Transverse colon (tissue), 4 donors: Measurements from ENCODE around the gene TRPM3. TPM values are rescaled to one million over a fixed set of nuclear protein-coding genes. Genes with fewer than 3 reads are reported as not detected.

Experiments
- DNase-seq: peaks from one replicate; pipeline ENCODE4 v3.0.0-alpha.2; 2019
- H3K27ac ChIP-seq, 4 donors: fragments of 200-600 bp; sonication (generic); 2 replicates each; pipeline ENCODE4 v1.5.1; 2016 to 2018; ENCODE audit warnings: inconsistent platforms in 4 of 4
- H3K27me3 ChIP-seq: fragments of 200-600 bp; sonication (generic); 2 replicates; pipeline ENCODE4 v1.5.1; 2017; ENCODE audit warnings: inconsistent platforms
- H3K36me3 ChIP-seq, 4 donors: fragments of 200-600 bp; sonication (generic); 2 replicates each; pipeline ENCODE4 v1.5.1; 2017 to 2019; ENCODE audit warnings: inconsistent platforms in 4 of 4
- H3K4me1 ChIP-seq, 4 donors: fragments of 200-600 bp; sonication (generic); 2 replicates each; pipeline ENCODE4 v1.5.1; 2017 to 2020; ENCODE audit warnings: inconsistent platforms in 4 of 4
- H3K4me3 ChIP-seq, 4 donors: fragments of 200-600 bp; sonication (generic); 1 replicate in 1 of 4; 2 replicates in 3 of 4; pipeline versions ENCODE4 v1.5.1 to v1.6.1; 2017 to 2019; ENCODE audit warnings: inconsistent platforms in 4 of 4
- H3K9me3 ChIP-seq, 2 donors: fragments of 200-600 bp; sonication (generic); 2 replicates each; pipeline ENCODE4 v1.5.1; 2017 to 2019; ENCODE audit warnings: inconsistent platforms in 2 of 2
- EP300 ChIP-seq: sonication (generic); formaldehyde crosslinking; IDR thresholded peaks from one replicate; pipeline ENCODE4 v1.6.1; 2017; ENCODE audit warnings: antibody characterized with exemption, low read depth
- POLR2A ChIP-seq: fragments of 450-650 bp; IDR thresholded peaks from one replicate; pipeline ENCODE4 v1.6.1; 2016; ENCODE audit warnings: antibody characterized with exemption, mild to moderate bottlenecking, moderate library complexity
- POLR2AphosphoS5 ChIP-seq, 3 donors: sonication (generic); formaldehyde crosslinking; IDR thresholded peaks; one replicate each; pipeline ENCODE4 v1.6.1; 2016; ENCODE audit warnings: antibody characterized with exemption in 3 of 3
- WGBS, 2 donors: methylation state at CpG; one replicate each; pipeline ENCODE4 v1.1.5; 2018; ENCODE audit warnings: low coverage in 1 of 2; 5-methylcytosine and 5-hydroxymethylcytosine counted together
- in situ Hi-C, 4 donors: fragments of 200-750 bp; cut with MboI; loops; one replicate each; pipeline versions ENCODE4 v1.15.0 to v1.15.1; 2017; ENCODE audit warnings: low sequenced_read_pairs in 3 of 4, low pct_ligation_motif_present in 1 of 4, low pct_unique_long_range_greater_than_20kb in 1 of 4
- intact Hi-C: fragments of 100-400 bp; cut with DNase I; formaldehyde crosslinking; loops from one replicate; pipeline ENCODE4 v1.15.1; 2023; ENCODE audit warnings: low total_unique reads
- total RNA-seq, 4 donors: library from RNA; depleted of rRNA; stranded (reverse); fragments of >200 nt; gene quantifications; one replicate each; pipeline ENCODE4 v1.1.0, GENCODE V29; 2016
- TF ChIP-seq, protein P1 (sequence below), 5 experiments: fragments of 200-600 bp in 3 of 5; fragments of 450-650 bp in 2 of 5; sonication (generic) in 3 of 5; IDR thresholded peaks; 1 replicate in 2 of 5; 2 replicates in 3 of 5; pipeline ENCODE4 v1.5.1; 2016 to 2017; ENCODE audit warnings: antibody characterized with exemption in 5 of 5, inconsistent platforms in 3 of 5, mild to moderate bottlenecking in 2 of 5, moderate library complexity in 1 of 5

TRPM3 gene
- total RNA-seq, 4 donors from 2014 or later: 0.16 to 1.2 (median 0.32) TPM

DNA sequence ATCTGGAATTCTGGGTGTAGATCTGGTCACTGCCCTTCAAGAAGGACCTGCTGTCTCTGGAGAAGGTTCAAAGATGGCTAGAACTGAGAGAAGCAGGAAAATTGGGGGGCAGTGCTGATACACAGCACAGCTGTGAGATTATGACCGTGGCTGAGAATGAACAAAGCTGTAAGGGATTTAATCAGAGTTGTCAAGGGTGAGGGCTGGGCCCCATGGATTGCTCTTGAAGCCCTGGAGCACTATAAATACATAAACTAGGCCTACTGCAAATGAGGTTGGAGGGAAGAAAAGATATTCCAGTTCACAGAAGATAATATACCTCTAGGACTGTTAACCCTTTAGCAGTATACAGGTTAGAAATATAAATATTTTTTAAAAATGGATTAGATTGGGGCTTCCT, 620.6 kb downstream of the TRPM3 start:
- TF ChIP-seq POLR2A (no peak), EP300 (no peak), POLR2AphosphoS5 (IDR thresholded peaks at IDR 0.05) (no peak)
- TF ChIP-seq, protein P1, sequence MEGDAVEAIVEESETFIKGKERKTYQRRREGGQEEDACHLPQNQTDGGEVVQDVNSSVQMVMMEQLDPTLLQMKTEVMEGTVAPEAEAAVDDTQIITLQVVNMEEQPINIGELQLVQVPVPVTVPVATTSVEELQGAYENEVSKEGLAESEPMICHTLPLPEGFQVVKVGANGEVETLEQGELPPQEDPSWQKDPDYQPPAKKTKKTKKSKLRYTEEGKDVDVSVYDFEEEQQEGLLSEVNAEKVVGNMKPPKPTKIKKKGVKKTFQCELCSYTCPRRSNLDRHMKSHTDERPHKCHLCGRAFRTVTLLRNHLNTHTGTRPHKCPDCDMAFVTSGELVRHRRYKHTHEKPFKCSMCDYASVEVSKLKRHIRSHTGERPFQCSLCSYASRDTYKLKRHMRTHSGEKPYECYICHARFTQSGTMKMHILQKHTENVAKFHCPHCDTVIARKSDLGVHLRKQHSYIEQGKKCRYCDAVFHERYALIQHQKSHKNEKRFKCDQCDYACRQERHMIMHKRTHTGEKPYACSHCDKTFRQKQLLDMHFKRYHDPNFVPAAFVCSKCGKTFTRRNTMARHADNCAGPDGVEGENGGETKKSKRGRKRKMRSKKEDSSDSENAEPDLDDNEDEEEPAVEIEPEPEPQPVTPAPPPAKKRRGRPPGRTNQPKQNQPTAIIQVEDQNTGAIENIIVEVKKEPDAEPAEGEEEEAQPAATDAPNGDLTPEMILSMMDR (IDR thresholded peaks at IDR 0.05): no peak
- H3K4me1 ChIP-seq: peaks cover 0 to 7% (median 0%) of the 10 kb centered on the region in 4 donors
- no peaks in the 10 kb centered on the region for H3K9me3 ChIP-seq
- intact Hi-C loops (no loop called here), in situ Hi-C loops (no loop called here)
- no peaks in the 10 kb centered on the region for H3K27me3 ChIP-seq
- WGBS, 2 donors: 33 to 43% methylated on average over 1 of the region's 1 CpG
- no peak for DNase-seq
- no peak overlapping the region for H3K27ac ChIP-seq
- H3K4me3 ChIP-seq: no peak overlapping the region
- H3K36me3 ChIP-seq: no peaks in the 10 kb centered on the region

DNA sequence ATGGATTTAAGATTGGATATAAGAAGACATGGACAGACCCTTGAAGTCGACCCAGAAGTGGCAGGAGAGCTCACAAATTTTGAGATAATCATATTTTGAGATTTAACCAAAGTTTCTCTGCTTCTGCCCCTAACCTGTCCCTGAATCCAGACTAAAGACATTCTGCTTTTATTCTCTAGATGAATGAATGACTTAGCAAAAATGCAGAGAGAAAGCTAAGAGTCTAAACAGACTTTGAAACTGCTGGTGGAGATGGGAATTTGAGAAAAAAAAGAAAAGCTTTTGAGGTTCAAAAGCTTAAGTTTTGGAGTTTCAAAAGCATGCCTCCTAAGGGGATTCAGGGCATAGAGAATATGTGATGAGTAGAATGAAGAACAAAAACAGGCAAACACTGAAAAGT, 621.8 kb downstream of the TRPM3 start:
- H3K9me3 ChIP-seq: no peaks in the 10 kb centered on the region
- H3K27me3 ChIP-seq: no peaks in the 10 kb centered on the region
- no peaks in the 10 kb centered on the region for H3K36me3 ChIP-seq
- TF ChIP-seq EP300 (no peak), POLR2A (no peak), POLR2AphosphoS5 (IDR thresholded peaks at IDR 0.05) (no peak)
- TF ChIP-seq, protein P1 (IDR thresholded peaks at IDR 0.05): no peak
- in situ Hi-C loops (loop anchor here in 1 of 4 donors (25.0 kb wide), 1 partner anchor 137 kb away; no protein-coding TSS in a partner anchor), intact Hi-C loops (no loop called here)
- H3K4me3 ChIP-seq: no peak overlapping the region
- DNase-seq: no peak
- 77 to 83% methylated on average over 1 of the region's 1 CpG for WGBS, 2 donors
- no peak overlapping the region for H3K27ac ChIP-seq
- peaks cover 0 to 7% (median 0%) of the 10 kb centered on the region in 4 donors for H3K4me1 ChIP-seq

DNA sequence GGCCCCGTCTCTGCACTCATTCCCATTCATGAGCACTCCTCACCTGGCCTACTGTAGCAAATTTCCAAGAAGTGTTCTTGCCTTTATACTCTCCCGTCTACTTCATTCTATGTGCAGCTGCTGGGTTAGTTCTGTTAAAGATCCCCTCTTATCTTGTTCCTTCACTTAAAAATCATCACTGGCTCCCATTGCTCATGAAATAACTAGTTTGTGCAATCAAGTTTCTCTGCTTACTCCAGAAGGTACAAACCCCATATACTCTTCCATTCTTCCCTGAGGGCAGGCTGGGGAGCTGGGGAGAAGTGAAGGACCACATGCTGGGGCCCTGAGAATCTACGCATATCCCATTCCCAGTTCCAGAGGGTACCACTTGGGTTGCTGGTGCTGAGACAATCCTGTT, 622.6 kb downstream of the TRPM3 start:
- H3K4me3 ChIP-seq: no peak overlapping the region
- DNase-seq: no peak
- intact Hi-C loops: no loop called here
- in situ Hi-C loops: loop anchor here in 1 of 4 donors (25.0 kb wide), 1 partner anchor 137 kb away; no protein-coding TSS in a partner anchor
- no peak overlapping the region for H3K27ac ChIP-seq
- peaks cover 0 to 7% (median 0%) of the 10 kb centered on the region in 4 donors for H3K4me1 ChIP-seq
- WGBS, 2 donors: 100% methylated on average over 3 of the region's 3 CpGs
- H3K36me3 ChIP-seq: no peaks in the 10 kb centered on the region
- H3K27me3 ChIP-seq: no peaks in the 10 kb centered on the region
- TF ChIP-seq EP300 (no peak), POLR2AphosphoS5 (IDR thresholded peaks at IDR 0.05) (no peak)
- TF ChIP-seq, protein P1 (IDR thresholded peaks at IDR 0.05): no peak
- no peaks in the 10 kb centered on the region for H3K9me3 ChIP-seq

DNA sequence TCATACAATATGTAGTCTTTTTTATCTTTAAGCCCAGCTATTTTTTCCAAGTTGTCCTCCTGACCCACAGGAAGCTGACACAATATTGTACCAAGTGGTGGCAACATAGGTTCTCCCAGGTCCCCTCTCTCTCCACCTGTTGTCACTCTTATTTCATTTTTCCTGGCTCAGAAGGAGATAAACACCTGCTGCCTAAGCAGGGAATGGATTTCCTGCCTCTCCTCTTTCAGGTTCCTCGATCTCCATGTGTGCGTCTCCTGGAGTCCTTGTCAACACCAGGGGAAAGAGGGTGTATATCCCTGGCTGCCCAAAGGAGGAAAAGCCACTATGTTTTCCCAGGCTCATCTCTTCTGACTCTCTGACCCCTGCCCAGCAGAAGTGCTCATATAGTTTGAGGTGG, 625.2 kb downstream of the TRPM3 start:
- TF ChIP-seq POLR2A (no peak), POLR2AphosphoS5 (IDR thresholded peaks at IDR 0.05) (no peak), EP300 (no peak)
- TF ChIP-seq, protein P1 (IDR thresholded peaks at IDR 0.05): no peak
- H3K36me3 ChIP-seq: no peaks in the 10 kb centered on the region
- no peak overlapping the region for H3K4me3 ChIP-seq
- WGBS, 2 donors: 84 to 100% methylated on average over 2 of the region's 2 CpGs
- H3K9me3 ChIP-seq: no peaks in the 10 kb centered on the region
- in situ Hi-C loops (loop anchor here in 1 of 4 donors (25.0 kb wide), 1 partner anchor 134 kb away; no protein-coding TSS in a partner anchor), intact Hi-C loops (no loop called here)
- no peaks in the 10 kb centered on the region for H3K27me3 ChIP-seq
- DNase-seq: no peak
- H3K27ac ChIP-seq: no peak overlapping the region
- peaks cover 0 to 5% (median 0%) of the 10 kb centered on the region in 4 donors for H3K4me1 ChIP-seq
